Measurements from ENCODE around the gene HSD11B2.

The HSD11B2 gene

GRCh38 chr16:67449739-67450138 lies 18.8 kb downstream of the HSD11B2 start:
- Histone ChIP-seq H3K9me3 (no peaks in the 10 kb centered on the region), H3K4me3 (no peak overlapping the region), H3K27ac (no peak overlapping the region), H4K20me1 (peaks cover 100% of the 10 kb centered on the region), H3K9ac (no peak overlapping the region), H3K36me3 (peaks cover 94% of the 10 kb centered on the region), H3K4me2 (no peak overlapping the region), H3K4me1 (peaks cover 1% of the 10 kb centered on the region), H3K27me3 (no peaks in the 10 kb centered on the region)
- TF ChIP-seq Cebpa-rat (IDR thresholded peaks at IDR 0.05) = no peak

GRCh38 chr16:67451061-67451703 lies 20.3 kb downstream of the HSD11B2 start:
- H3K4me2 ChIP-seq = no peak overlapping the region
- no peak overlapping the region for H3K9ac ChIP-seq
- peaks cover 100% of the 10 kb centered on the region for H4K20me1 ChIP-seq
- peaks cover 16% of the 10 kb centered on the region for H3K4me1 ChIP-seq
- no peak overlapping the region for H3K27ac ChIP-seq
- no peak overlapping the region for H3K4me3 ChIP-seq
- no peaks in the 10 kb centered on the region for H3K9me3 ChIP-seq
- no peak for TF ChIP-seq Cebpa-rat (IDR thresholded peaks at IDR 0.05)
- peaks cover 85% of the 10 kb centered on the region for H3K36me3 ChIP-seq
- H3K27me3 ChIP-seq = no peaks in the 10 kb centered on the region

DNA sequence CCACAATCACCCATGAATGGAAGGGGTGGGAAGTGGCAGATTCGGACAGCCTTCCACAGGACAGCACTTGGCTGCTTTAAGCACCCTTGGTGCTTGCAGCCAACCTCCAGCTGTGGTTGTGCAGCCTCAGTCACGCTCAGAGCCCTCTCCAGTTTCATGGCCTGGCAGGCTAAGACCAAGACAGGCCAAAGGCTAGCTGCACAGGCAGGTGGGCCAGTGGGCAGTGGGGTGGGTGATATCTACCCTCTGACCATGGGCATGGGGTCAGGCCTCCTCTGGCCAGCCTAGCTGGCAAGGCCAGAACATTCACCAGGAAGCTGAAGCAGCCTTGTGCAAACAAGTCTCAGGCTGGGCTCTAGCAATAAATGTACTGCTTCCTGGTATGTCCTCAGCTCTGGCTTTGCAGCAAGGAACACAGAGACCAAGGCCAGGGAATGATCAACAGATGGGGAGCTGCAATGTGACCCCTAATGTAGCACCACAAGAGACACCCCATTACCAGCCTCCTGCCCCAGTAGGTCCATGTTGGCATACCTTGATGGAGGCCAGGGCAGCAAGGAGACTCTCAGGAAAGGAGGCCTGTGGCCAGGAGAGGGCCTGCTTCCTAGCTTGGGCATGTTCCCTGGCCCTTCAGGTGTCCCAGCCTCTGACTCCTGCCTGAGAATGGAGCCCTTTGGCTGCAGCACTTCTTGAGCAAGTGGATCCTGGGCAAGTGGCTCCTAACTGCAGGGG lies 20.9 kb downstream of the HSD11B2 start:
- Histone ChIP-seq H3K27ac (no peak overlapping the region), H3K4me3 (no peak overlapping the region), H3K36me3 (peaks cover 78% of the 10 kb centered on the region), H3K9me3 (no peaks in the 10 kb centered on the region), H3K27me3 (no peaks in the 10 kb centered on the region), H4K20me1 (peaks cover 100% of the 10 kb centered on the region), H3K4me1 (peaks cover 21% of the 10 kb centered on the region), H3K4me2 (no peak overlapping the region), H3K9ac (no peak overlapping the region)
- no peak for TF ChIP-seq Cebpa-rat (IDR thresholded peaks at IDR 0.05)

GRCh38 chr16:67454104-67454503 lies 23.2 kb downstream of the HSD11B2 start:
- no peak overlapping the region for H3K9ac ChIP-seq
- no peaks in the 10 kb centered on the region for H3K27me3 ChIP-seq
- H3K36me3 ChIP-seq = peaks cover 55% of the 10 kb centered on the region
- H3K4me2 ChIP-seq = no peak overlapping the region
- peaks cover 100% of the 10 kb centered on the region for H4K20me1 ChIP-seq
- H3K9me3 ChIP-seq = no peaks in the 10 kb centered on the region
- H3K27ac ChIP-seq = no peak overlapping the region
- H3K4me3 ChIP-seq = no peak overlapping the region
- no peak for TF ChIP-seq Cebpa-rat (IDR thresholded peaks at IDR 0.05)
- H3K4me1 ChIP-seq = peaks cover 34% of the 10 kb centered on the region

GRCh38 chr16:67454852-67455251 lies 23.9 kb downstream of the HSD11B2 start:
- no peak overlapping the region for H3K9ac ChIP-seq

DNA sequence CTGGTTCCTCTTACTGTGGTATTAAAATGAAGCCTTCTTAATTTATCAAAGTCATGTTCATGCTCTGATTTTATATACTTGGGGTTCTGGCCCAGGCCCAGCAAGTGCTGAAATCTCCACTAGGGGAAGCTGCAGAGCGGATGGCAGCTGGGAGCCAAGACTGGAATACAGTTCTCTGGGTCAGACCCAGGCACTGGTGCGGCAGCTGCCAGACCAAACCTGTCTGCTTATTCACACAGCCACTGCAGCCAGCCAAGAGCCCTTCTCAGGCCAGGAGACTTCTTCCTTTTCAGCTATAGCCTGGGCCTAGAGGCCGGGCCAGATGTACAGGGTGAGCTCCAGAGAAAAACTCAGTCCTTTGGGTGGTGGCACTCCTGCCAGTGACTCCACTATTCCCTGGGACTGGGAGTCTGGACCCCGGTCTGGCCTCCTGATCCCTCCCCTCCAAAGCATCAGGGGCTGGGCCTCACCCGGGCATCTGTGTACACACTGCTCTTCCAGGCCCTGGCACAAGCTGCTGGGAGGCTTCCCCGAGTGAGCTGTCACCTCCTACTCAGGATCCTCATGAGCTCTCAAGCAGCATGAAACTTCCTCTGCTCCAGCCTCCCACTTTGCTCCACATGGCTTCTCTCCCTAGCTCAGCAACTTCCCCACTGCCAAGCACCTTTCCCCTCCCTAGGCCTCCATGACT lies 25.6 kb downstream of the HSD11B2 start:
- Histone ChIP-seq H3K4me1 (peaks cover 48% of the 10 kb centered on the region), H3K36me3 (peaks cover 51% of the 10 kb centered on the region), H3K9me3 (no peaks in the 10 kb centered on the region), H4K20me1 (peaks cover 100% of the 10 kb centered on the region), H3K9ac (no peak overlapping the region), H3K27me3 (no peaks in the 10 kb centered on the region), H3K4me3 (no peak overlapping the region), H3K4me2 (no peak overlapping the region), H3K27ac (no peak overlapping the region)
- no peak for TF ChIP-seq Cebpa-rat (IDR thresholded peaks at IDR 0.05)

More at GRCh38 chr16:67454852-67455251, 23.9 kb downstream of the HSD11B2 start:
- H3K27ac ChIP-seq = peak overlapping the region; percentile 13; the same call in 1 of the 2 replicates
- peaks cover 51% of the 10 kb centered on the region for H3K36me3 ChIP-seq
- peak overlapping the region; percentile 40 for H3K4me2 ChIP-seq
- H3K27me3 ChIP-seq = no peaks in the 10 kb centered on the region
- peaks cover 42% of the 10 kb centered on the region for H3K4me1 ChIP-seq
- no peak for TF ChIP-seq Cebpa-rat (IDR thresholded peaks at IDR 0.05)
- no peak overlapping the region for H3K4me3 ChIP-seq
- H3K9me3 ChIP-seq = no peaks in the 10 kb centered on the region
- peaks cover 100% of the 10 kb centered on the region for H4K20me1 ChIP-seq

GRCh38 chr16:67457611-67458010 lies 26.7 kb downstream of the HSD11B2 start:
- Histone ChIP-seq H3K9ac (no peak overlapping the region), H3K36me3 (peaks cover 51% of the 10 kb centered on the region), H3K27ac (no peak overlapping the region), H4K20me1 (peaks cover 100% of the 10 kb centered on the region), H3K27me3 (no peaks in the 10 kb centered on the region), H3K4me1 (peaks cover 55% of the 10 kb centered on the region), H3K4me3 (no peak overlapping the region), H3K9me3 (no peaks in the 10 kb centered on the region), H3K4me2 (no peak overlapping the region)
- TF ChIP-seq Cebpa-rat (IDR thresholded peaks at IDR 0.05) = no peak

DNA sequence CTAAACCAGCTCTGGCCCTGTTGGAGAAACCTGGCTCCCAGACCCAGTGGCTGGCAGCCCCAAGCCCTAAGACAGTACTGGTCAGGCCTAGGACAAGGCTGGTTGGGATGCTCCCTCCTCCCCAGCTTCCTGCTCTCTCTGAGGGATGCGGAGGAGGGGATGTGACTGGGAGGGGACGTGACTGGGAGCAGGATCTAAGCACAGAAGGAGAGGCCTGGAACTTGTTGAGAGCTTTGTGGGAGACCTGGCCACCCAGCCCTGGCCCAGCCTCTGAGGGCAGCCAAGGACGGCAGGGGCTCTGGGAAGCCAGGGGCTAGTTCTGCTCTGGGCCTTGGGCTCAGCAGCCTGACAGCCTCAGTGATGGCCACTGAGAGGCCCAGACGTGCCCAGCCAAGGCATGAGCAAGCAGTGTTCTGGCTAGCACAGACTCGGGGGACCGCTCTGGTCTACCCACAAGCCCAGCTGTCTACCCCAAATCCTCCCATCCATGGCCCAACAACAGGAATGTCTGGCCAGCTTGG lies 27.3 kb downstream of the HSD11B2 start:
- Histone ChIP-seq H3K9me3 (no peaks in the 10 kb centered on the region), H3K36me3 (peaks cover 51% of the 10 kb centered on the region), H3K4me3 (no peak overlapping the region), H3K4me1 (peaks cover 55% of the 10 kb centered on the region), H3K27me3 (no peaks in the 10 kb centered on the region), H3K27ac (no peak overlapping the region), H3K9ac (no peak overlapping the region), H4K20me1 (peaks cover 100% of the 10 kb centered on the region), H3K4me2 (no peak overlapping the region)
- no peak for TF ChIP-seq Cebpa-rat (IDR thresholded peaks at IDR 0.05)

DNA sequence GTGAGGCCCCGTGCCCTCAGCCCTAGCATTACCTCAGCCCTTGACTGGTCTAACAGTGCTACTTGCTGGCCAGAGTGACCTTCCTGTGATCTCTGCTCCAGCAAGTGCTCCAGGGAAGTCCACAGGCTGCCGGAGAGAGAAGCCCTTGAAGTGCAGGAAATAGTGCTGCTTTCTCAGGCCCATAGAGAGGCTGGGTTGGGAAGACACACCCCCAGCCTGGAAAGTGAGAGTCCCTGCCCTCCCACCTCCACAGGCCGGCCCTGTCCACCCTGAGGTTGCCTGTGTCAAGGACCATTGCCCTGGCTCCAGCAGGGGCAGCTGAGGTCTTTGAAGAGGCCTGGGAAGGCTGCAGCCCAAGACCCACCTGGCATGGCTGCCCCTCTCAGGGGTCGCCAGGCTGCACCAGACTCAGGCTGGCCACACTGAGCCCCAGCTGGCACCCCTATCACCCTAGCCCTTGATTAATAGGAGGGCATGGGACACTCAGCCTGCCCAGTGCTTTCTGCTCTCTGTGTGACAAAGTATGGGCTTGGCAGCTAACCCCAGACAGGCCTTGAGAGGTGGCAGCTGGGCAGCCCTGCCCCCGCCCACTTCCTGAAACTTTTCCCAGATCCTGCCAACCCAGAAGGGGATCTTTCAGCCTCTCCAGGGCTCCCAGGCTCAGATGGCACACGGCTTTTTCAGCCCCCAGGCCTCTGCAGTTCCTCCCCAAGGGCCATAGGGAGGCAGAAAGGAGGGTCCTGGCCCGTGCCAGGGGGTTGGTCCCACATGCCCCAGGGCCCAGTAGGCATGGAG lies 28.3 kb downstream of the HSD11B2 start:
- no peak overlapping the region for H3K9ac ChIP-seq
- H3K27me3 ChIP-seq = no peaks in the 10 kb centered on the region
- 0 out of 2 replicates have a peak overlapping the region, but pooled peaks have one; percentile 6 for H3K27ac ChIP-seq
- H3K36me3 ChIP-seq = peaks cover 47% of the 10 kb centered on the region
- H3K4me1 ChIP-seq = peaks cover 55% of the 10 kb centered on the region
- H3K4me2 ChIP-seq = peak overlapping the region; percentile 25; the same call in 1 of the 2 replicates
- H3K4me3 ChIP-seq = no peak overlapping the region
- peaks cover 100% of the 10 kb centered on the region for H4K20me1 ChIP-seq
- no peaks in the 10 kb centered on the region for H3K9me3 ChIP-seq
- no peak for TF ChIP-seq Cebpa-rat (IDR thresholded peaks at IDR 0.05)

Measured in BLaER1 (cell line).